Activated T-cell treated with anti-CD3 and anti-CD28 coated beads, Interleukin-2, amount 50 U/mL, for 24 hours (primary cell): ENCODE data around the gene TSPAN6.

Experiments
- DNase-seq: peaks from one replicate; pipeline ENCODE4 v3.0.0-alpha.2; 2020
- H3K27ac Mint-ChIP-seq: 2 replicates; pipeline ENCODE4 v1.8.0; 2020; ENCODE audit warnings: mild to moderate bottlenecking, mixed read lengths
- H3K27me3 Mint-ChIP-seq: 2 replicates; pipeline ENCODE4 v1.8.0; 2020; ENCODE audit warnings: mixed read lengths
- H3K36me3 Mint-ChIP-seq: 2 replicates; pipeline ENCODE4 v1.8.0; 2020; ENCODE audit warnings: low read depth, mixed read lengths
- H3K4me1 Mint-ChIP-seq: 2 replicates; pipeline ENCODE4 v1.8.0; 2020; ENCODE audit warnings: low read depth, mixed read lengths
- H3K4me3 Mint-ChIP-seq: 2 replicates; pipeline ENCODE4 v1.8.0; 2020; ENCODE audit warnings: mild to moderate bottlenecking, moderate library complexity, mixed read lengths
- H3K9me3 Mint-ChIP-seq: 2 replicates; pipeline ENCODE4 v1.8.0; 2020; ENCODE audit warnings: mixed read lengths

The TSPAN6 gene

DNA sequence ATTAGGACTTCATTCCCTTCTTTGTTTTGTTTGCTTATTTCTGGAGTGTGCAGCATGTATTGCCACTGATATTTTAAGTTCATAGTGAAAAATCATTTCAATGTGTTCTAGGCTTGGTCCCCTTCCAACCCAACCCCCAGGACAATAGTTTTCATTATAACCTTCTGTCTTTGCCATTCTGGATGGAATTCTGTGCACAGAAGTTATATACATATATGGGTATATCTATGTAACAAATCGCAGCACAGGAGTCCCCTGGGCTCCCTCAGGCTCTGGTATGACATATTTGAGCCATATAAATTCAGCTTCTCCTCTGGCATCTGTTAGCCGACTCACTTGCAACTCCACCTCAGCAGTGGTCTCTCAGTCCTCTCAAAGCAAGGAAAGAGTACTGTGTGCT is 52.0 kb downstream of the TSPAN6 start, which contains the start of gene TNMD:
Gene TNMD (plus strand): TSS at position 326 of the 400 bp plus-strand sequence. CDS start 83 bp downstream, outside the sequence.
- no peak for DNase-seq
- Mint-ChIP-seq H3K4me1 (no peaks in the 10 kb centered on the region), H3K4me3 (no peak within 1 kb of the TSS), H3K9me3 (no peaks in the 10 kb centered on the region), H3K27me3 (peaks cover 61% of the 10 kb centered on the region), H3K36me3 (no peaks in the 10 kb centered on the region), H3K27ac (no peak within 1 kb of the TSS)
